ENCODE data around the gene NOS1AP.
"Not testable (repeated sequence)": the region's sequence is repeated elsewhere in the genome, so short reads cannot be mapped to it uniquely, and the experiment has no call there.

The NOS1AP gene

GRCh38 chr1:162059721-162060120, 9.8 kb upstream of the NOS1AP start:
- no peak for DNase-seq

DNA sequence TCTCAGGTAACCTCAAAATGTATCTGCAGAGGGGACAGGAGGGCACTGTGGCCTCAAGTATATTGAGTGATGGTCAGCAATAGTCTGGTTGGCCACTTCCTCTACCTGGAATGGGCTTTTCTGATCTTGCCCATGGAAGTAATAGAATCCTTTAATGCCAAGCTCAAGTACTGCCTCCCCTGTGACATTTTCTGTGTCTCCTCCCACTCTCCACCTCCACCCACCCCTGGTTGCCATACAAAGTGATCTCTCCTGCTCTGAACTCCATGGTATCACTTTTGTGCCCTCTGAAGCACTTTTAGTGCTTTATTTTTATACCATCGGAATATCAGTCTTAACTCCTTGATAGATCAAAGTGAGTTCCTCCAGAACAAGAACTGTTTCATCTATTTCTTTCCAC, 9.2 kb upstream of the NOS1AP start:
- no peak for DNase-seq

DNA sequence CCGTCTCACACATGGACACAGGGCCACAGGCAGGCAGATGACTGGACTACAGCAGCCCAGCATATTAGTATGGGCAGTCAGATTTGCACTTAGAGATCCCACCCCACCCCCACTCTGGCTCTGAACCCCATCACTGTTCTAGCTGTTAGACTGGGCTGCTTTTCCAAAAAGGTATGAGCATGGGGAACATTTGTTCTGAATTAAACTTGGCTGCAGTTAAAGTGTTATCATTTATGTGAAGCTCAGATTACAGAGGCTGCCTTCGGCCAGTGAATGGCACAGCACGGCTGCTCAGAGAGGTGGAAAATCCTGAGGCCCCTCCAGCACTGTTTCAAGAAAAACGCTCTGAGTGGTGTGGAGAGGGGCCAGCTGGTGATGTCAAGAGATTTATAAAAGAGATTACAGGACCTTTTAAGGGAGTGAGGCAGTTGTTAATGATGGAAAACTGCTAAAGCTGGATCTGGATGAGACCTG, 6.9 kb upstream of the NOS1AP start:
- no peak for DNase-seq

GRCh38 chr1:162065016-162065415, 4.5 kb upstream of the NOS1AP start:
- DNase-seq = no peak

DNA sequence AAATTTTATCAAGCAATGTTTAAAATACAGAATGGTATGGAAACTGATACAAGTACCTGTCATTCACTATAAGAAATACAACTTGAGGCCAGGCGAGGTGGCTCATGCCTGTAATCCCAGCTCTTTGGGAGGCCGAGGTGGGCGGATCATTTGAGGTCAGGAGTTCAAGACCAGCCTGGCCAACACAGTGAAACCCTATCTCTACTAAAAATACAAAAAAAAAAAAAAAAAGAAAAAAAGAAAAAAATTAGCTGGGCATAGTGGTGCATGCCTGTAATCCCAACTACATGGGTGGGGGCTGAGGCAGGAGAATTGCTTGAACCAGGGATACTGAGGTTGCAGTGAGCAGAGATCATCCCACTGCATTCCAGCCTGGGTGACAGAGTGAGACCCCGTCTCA, 2.7 kb upstream of the NOS1AP start:
- DNase-seq = not testable (repeated sequence)

GRCh38 chr1:162067466-162067865, 2.0 kb upstream of the NOS1AP start:
- no peak for DNase-seq

- DNase-seq = no peak
These were observed 1.2 kb upstream of the NOS1AP start for GRCh38 chr1:162068301-162068700.

- DNase-seq = peak in 2 of 5 donors; percentile 1 to 6
These were observed 730 bp downstream of the NOS1AP start for GRCh38 chr1:162070094-162070748.

DNA sequence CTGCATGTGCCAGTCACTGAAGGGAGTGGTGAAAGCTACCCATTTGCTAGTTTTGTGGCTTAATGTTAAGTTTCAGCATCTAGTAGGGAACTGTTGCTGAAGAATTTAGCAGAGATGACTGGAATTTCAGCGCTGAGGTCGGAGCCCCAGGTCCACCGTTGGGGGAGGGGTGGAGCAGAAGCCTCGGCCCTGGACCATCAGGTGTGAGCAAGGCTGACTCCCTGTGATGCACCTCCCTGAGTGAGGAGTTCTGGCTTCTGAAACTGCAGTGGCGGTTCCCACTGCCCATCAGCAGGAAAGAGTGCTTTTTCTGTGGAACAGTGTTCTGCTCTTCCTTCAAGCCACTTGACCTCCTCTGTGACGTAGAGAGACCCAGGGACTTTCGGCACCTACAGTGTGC, 1.3 kb downstream of the NOS1AP start:
- no peak for DNase-seq

- DNase-seq = no peak
These were observed 3.2 kb downstream of the NOS1AP start for GRCh38 chr1:162072740-162073139.

- no peak for DNase-seq
These were observed 5.0 kb downstream of the NOS1AP start for GRCh38 chr1:162074276-162075005.

DNA sequence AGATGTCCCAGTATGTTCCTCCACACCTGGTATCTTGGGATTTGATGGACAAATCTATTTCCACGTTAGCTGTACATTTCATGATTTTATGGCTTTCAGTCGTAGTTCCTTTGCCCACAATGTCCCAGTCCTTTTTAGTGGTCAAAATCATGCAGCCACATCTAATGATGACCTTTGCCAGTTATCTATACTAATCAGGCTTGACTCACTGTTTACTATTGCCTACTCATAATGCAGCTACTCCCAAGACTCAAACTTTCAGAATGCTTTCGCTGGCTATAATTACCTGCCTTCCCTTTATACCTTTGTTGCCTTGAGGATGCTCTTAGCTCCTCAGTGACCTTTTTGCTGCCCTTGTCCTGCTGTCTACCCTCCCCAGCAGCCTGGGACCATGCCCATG, 6.4 kb downstream of the NOS1AP start:
- no peak for DNase-seq

- no peak for DNase-seq
These were observed 8.3 kb downstream of the NOS1AP start for GRCh38 chr1:162077648-162078299.

DNA sequence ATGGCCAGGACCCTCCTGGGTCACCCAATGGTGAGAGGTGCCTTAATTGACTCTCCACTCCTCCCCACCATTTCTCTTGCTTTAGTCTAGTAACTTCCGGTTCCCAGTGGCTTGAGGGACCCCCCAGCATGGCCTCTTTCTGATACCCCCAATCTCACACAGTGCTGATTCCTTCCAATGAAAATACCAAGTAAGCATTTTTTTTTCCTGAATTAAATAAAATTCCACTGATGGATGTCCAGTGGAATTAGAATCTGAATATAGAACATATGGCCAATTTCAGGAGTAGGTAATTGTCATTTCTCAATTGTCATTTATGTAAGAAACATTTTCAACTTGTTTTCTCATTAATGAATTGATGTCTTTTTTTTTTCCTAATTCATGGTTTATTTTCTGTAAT, 9.5 kb downstream of the NOS1AP start:
- no peak for DNase-seq

DNA sequence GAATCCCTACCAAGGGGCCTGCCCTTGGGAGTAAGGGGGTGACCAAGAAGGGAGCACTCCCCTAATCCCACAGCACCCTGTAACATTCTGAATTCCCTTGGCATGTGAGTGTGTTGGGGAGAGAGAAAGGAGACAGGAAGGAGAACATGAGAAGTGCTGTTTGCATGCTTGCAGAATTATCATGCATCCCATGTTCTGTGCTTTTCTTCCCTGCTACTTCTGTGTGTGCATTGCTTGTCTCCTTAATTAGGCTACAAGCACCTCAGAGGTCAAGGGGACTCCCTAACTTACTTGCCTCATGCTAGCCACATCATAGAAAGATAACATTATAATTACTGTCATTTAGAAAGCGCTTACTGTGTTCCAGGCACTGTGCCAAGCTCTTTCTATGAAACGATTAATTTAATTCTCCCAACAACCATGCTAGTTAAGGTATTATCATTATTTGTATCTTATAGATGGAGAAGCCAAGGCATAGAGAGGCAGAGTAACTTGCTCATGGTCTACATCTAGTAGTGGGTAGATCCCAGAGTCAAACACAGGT, 11.1 kb downstream of the NOS1AP start:
- no peak for DNase-seq

DNA sequence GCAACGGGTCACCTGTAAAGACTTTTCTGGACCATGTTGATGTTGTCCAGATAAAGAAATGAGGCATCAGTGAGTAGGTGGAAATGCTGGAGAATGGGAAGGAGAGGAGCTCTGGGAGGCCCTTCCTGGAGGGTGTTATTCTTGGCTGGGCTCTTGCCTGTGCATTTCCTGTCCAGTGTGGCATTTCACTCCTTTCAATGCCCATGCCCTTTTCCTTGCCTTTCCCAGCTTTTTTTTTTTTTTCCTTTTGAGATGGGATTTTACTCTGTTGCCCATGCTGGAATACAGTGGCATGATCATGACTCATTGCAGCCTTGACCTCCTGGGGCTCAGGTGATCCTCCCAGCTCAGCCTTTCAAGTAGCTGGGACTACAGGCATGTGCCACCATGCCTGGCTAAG, 11.8 kb downstream of the NOS1AP start:
- no peak for DNase-seq

- not testable (repeated sequence) for DNase-seq
These were observed 12.6 kb downstream of the NOS1AP start for GRCh38 chr1:162082080-162082479.

DNA sequence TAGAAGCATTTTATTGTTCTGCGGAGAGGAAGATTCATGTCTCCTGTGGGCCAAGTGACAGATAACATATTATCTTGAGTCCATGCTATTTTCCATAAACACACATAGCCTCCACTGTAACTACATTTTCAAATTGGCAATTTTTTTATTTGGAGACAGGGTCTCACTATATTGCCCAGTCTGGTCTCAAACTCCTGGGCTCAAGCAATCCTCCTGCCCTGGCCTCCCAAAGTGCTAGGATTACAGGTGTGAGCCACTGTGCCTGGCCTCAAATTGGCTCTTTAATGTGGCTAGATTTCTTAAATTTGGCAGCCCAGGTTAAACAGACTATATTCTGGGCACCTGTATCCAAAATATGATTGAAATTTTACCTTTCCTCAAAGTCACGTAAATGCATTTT, 13.8 kb downstream of the NOS1AP start:
- DNase-seq = no peak

GRCh38 chr1:162085991-162086390, 16.5 kb downstream of the NOS1AP start:
- no peak for DNase-seq

GRCh38 chr1:162087111-162087510, 17.6 kb downstream of the NOS1AP start:
- DNase-seq = no peak

GRCh38 chr1:162087574-162087973, 18.1 kb downstream of the NOS1AP start:
- DNase-seq = no peak

GRCh38 chr1:162088281-162088969, 18.9 kb downstream of the NOS1AP start:
- DNase-seq = no peak

DNA sequence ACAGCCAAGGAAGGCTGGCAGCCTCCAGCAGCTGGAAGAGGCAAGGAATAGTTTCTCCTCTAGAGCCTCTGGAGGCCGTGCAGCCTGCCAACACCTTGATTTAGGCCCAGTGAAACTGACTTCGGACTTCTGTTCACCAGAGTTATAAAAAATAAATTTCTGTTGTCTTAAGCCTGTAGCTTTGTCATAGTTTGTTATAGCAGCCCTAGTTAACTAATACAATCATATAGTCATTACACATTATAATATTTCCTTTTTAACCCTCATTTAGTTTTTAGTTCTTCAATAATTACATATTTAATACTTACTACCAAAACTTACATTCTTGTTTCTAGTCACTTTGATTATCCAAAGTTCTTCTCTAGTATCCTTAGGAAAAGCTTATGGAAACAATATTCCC, 20.3 kb downstream of the NOS1AP start:
- DNase-seq = no peak
